ENCODE results near the gene XPO4.

DNA sequence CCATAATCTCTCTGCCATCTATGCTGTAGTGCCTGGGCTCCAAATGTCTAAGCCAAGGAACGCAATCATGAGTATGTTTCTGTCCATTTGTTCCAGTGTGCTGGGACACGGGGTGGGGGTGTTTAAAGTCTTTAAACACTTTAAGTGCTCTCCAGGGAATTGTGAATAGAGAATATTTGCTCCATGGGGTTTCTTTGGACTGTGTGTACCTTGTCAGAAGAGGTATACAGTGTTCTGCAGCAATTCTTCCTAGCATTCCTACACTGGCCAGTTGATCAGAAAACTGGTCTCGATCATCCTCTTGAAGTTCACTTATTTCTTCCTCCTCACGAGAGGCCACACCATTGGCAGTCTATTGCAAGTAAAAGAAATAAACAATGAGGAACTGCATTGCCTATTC is 93.7 kb downstream of the XPO4 start:
- TF ChIP-seq, protein P1, sequence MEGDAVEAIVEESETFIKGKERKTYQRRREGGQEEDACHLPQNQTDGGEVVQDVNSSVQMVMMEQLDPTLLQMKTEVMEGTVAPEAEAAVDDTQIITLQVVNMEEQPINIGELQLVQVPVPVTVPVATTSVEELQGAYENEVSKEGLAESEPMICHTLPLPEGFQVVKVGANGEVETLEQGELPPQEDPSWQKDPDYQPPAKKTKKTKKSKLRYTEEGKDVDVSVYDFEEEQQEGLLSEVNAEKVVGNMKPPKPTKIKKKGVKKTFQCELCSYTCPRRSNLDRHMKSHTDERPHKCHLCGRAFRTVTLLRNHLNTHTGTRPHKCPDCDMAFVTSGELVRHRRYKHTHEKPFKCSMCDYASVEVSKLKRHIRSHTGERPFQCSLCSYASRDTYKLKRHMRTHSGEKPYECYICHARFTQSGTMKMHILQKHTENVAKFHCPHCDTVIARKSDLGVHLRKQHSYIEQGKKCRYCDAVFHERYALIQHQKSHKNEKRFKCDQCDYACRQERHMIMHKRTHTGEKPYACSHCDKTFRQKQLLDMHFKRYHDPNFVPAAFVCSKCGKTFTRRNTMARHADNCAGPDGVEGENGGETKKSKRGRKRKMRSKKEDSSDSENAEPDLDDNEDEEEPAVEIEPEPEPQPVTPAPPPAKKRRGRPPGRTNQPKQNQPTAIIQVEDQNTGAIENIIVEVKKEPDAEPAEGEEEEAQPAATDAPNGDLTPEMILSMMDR (IDR thresholded peaks at IDR 0.05): no peak
- TF ChIP-seq POLR2A (IDR thresholded peaks at IDR 0.05): no peak

Measured in heart left ventricle (tissue), 13 donors.